Astrocyte (in vitro differentiated cells and primary cell): ENCODE results near the gene TOR1AIP2.

Source experiments
- CTCF ChIP-seq: IDR thresholded peaks from 2 replicates; pipeline ENCODE4 v1.5.1; 2011; ENCODE audit warnings: low read depth, mild to moderate bottlenecking, inconsistent platforms, low read length, moderate library complexity; ENCODE audit not compliant: insufficient read depth
- EZH2 ChIP-seq: IDR thresholded peaks from 2 replicates; pipeline ENCODE4 v1.6.1; 2012; ENCODE audit warnings: mild to moderate bottlenecking, low read length, inconsistent platforms; ENCODE audit not compliant: insufficient read depth

GRCh38 chr1:179794669-179795068 is 82.9 kb downstream of the TOR1AIP2 start:
- TF ChIP-seq CTCF (no peak), EZH2 (no peak)
